Right forelimb (tissue), 1 donor: ENCODE data around the gene CCNQ.

ENCODE experiments used
- DNase-seq: peaks from one replicate; pipeline ENCODE4 v3.0.0-alpha.2; 2018

The CCNQ gene

DNA sequence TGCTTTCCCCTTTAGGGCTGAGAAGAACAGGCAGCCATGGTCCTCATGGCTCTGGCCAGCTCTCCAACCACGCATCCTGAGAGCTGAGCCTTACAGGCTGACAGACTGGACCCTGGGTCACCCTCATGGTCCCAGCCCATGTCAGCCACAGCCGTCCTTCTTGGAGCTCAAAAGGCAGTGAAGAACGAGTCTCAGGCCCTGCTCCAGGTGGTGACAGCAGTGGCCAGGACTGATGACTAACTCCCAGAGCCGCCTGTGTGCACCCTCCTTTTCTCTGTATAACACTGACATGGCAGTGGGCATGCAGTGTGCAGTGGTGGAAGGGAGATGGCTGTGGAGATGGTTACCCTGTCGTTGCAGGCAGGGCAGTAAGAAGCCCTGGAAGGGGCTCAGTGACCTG is 37.8 kb upstream of the CCNQ start:
- DNase-seq: no peak

DNA sequence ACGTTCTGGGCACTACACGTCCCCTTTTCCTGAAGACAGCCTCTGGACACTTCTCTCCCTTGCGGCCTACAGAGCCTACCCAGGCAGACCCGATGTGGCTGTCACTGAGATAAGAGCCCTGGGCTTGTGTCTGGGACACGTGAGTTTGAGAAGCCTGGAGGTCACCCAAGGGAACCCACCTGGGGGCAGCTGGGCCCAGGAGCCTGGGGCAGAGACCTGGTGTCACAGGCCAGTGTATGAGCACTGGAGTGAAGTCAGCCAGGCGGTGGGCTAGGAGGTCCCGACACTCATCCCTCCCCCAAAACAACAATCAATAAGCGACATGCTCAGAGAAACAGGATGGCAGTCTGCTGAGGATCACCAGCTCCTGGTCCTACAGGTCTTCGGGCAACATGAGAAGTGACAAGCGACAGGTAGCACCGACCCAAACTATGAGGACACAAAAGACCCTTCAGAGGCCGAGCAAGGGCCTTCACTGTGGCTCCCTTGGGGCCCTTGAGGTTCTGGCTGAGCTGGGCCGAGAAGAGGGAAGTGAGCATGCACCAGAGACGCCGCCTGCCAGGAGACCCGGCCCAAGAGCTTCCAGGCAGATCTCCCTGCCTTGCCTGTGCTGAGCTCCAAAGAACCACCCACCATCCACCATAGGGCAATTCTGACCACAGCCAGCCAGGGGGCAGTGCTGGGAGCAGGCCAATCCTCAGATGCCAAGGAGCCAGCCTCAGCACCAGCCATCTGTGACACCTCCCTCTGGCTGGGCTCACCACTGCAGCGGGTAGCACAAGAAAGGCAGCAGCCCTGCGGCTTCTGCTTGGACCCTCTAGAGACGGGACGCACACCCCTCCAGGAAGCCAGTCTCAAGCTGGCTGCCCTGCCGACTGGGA is 37.1 kb upstream of the CCNQ start:
- no peak for DNase-seq

GRCh38 chrX:153635388-153635787 is 36.4 kb upstream of the CCNQ start:
- no peak for DNase-seq

GRCh38 chrX:153634832-153635231 is 35.9 kb upstream of the CCNQ start:
- no peak for DNase-seq

- DNase-seq: no peak
Measured at GRCh38 chrX:153634236-153634635, 35.3 kb upstream of the CCNQ start.

DNA sequence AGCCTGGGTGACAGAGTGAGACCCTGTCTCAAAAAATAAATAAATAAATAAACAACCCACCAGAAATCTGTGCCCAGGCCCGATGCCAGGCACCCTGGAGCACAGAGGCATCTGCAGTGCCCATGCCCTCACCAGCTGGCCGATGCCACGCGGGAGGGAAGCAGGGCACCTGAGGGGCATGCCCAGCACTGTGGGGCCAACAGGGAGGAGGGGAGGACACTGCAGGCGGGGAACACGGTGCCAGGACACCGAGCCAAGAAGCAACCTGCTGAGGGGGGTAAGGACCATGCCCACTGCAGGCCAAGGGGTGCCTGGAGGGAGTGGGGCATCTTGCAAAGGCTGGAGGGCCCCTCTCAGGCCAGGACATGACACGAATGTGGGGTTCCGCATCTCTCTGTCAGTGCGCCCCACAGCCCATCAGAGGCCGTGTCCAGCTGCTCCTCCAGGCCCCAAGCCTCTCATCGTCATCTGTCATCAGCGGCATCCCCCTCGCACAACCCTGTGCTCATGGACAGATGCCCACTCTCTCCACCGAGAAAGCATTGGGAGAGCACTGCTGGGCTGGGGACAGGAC is 34.8 kb upstream of the CCNQ start:
- no peak for DNase-seq

DNA sequence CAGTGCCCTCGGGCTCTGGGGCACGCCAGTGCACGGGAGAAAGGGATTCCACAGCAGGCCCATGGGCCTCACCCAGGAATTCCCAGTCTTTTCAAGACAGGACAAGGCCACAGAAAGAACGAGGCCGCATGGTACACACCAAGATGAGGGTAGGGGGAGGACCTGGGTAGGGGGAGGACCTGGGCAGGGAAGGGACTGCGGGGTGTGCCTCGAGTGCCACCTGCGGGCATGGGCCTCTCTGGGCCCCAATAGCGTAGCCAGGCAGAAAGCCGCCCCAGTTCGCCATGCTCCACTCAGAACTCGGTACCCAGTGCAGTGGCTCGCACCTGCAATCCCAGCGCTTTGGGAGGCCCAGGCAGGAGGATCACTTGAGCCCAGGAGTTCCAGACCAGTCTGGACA is 34.1 kb upstream of the CCNQ start:
- no peak for DNase-seq

DNA sequence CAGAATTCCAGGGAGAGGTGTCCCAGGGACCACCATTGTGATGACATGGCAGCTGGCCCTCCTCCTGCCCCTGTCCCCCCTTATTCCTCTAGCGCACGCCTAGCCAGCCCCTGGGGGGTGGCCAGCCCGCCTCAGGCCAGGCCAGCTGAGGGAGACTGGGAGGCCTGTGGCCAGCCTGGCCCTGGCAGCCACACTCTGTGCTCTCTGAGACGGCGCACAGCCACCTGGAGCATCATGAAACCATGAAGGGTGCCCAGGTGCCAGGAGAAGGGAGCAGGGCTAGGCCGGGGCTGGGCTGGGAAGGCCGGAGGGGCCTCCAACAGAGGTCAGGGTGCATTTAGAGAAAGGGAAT is 33.6 kb upstream of the CCNQ start:
- no peak for DNase-seq

DNA sequence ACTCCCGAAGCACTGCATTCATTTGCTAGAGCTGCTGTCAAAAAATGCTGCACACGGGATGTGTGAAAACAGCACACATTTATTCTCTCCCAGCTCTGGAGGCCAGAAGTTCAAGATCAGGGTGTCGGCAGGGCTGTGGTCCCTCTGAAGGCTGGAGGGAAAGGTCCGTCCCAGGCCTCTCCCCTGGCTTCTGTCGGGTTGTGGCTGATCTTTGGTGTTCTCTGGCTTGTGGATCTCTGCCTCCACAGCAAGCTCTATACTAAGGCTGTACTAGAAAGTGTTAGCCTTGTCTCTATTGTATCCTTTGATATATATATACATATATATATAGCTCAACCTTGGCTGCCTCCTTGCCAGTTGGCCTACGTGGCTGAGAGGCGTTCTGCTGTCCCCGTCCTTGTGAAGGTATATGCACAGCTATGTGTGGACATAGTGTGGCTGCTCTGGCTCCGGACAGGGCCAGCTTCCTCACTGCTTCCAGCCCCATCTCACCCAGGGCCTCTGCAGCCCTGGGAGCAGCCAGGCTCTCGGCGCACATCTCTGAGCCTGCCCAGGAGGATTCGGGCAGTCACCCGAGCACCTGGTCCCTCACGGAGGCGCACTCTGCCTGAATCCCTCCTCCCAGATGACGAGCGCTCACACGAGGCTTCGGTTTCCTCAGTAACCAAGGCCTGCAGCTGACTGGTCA is 33.1 kb upstream of the CCNQ start:
- DNase-seq: no peak

GRCh38 chrX:153631346-153631745 is 32.4 kb upstream of the CCNQ start:
- no peak for DNase-seq

GRCh38 chrX:153628665-153629064 is 29.7 kb upstream of the CCNQ start:
- no peak for DNase-seq

DNA sequence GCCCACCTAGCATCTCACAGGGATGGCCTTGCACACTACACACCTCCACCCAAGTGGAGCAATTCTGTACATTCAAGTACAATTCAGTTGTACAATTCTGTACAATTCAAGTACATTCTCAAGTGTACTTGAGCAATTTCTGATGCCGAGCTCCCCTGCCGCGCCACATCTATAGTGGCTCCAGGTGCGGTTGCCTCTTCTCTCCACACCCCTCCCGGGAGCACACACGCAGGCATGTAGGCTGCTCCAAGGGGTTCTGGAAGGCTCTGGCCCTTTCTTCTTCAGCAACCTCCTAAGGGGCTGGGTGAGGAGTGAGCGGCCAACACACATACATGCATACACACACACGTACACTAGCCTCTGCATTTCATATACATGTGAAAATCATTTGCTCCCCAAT is 29.2 kb upstream of the CCNQ start:
- DNase-seq: no peak

DNA sequence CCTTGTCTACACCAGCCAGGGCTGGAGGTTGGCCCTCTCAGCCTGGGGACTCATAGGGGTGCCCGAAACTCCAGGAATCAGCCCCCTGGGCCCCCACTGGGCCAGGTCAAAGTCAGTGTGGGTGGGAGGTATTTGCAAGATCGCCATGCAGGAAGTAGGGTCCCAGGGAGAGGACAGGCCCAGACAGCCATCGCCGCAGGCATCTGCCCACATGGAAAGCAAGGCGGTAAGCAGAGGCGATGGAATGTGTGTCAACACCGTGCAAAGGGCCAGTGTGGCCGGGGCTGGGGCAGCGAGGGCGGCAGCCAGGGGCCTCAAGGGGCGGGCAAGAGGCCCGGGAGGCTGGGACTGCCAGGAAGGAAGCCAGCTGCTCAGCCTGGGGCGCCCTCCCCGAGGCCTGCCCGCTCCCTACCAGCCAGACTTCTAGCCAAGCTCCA is 28.8 kb upstream of the CCNQ start:
- DNase-seq: no peak

DNA sequence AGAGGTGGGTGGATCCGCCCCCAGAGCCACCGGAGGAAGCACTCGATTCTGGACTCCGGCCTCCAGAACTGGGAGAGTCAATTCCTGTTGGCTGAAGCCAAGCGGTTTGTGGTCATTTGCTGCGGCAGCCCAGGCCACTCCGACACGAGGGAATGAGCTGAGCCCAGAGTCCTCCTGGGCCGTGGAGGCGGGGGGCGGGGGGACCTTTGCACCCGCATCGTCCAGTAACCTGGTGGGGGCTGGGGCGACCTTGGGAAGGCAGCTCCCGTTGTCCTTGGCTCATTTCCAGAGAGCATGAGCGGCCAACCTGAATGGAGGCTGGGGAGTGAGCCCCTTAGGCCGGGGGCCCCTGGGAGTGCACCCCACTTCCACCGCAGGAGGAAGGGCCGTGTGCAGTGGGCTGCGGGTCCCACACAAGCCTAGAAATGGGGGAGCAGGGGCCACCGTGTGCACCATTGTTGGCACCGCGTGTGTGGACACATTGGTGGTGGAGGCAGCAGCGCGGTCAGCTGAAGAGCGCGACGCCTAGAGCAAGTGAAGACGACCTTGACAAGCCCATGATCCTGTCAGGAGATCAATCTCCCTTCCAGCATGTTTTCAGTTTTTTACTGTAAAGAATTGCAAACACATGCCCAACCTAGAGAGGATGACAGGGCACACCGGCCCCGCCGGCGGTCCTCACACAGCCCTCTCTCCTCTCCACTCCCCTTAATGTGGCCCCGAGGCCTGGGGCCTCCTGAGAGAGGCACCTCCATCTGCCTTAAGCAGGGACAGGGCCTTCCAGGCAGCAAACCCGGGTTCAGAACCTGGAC is 28.1 kb upstream of the CCNQ start:
- no peak for DNase-seq

DNA sequence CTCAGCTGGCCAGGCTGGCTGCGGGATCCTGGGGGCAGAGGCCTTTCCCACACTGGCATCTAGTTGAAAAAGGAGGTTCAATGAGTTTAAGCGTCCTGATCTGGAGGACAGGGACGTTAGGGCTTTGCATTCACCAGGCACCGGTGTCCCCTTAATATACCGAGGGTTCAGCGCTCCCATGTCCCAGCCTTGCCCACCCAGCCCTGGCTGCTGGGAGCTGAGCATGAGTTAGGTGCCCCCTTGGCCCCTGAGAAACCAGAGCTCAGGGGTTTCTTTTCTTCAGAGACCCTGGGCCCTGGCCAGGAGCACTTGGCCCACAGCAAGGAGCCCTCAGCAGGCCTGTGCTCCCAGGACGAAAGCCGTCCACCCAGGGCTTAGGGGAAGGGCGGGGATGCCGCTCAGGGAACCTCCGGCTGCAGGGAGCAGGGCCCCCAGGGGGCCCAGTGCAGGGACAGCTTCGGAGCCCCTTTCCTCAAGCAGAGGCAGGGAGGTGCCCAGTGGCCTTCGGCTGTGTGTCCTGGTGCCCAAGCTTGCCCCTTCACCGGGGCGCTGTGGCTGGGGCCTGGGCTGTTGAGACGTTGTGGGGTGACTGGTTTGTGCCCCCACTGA is 27.2 kb upstream of the CCNQ start:
- no peak for DNase-seq

DNA sequence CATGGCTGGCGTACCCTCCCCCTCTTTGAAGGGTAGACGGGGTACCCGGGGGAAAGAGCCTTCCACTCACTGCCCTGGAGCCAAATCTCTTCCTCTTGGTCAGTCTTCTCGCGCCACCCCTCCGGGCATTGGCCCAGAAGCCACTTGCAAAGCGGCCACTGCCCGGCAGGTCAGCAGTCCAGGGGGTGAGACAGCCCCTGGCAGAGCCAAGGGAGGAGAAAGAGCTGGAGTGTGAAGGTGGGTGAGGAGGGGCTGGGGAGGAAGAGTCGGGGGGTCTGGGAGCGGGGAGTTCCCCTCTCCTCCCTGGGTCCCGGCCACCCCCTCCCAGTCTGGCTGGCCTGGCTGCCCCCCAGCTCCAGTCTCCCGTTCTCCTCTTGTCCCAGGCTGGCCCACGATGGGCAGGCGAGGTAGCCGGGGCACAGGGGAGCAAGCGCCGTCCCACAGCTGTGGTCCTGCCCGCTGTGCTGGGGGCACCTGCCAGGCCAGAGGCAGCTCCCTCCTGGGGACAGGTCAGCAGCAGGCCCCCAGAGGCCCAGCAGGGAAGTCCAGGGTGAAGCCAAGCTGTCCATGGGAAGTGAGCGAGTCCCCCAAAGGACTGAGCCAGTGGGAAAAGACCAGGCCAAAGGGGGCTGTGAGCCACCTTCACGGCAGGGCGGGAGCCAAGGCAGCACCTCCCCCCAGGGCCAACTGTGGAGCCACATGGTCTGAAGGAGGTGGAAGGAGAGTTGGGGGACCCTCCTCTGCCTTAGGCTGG is 26.5 kb upstream of the CCNQ start:
- DNase-seq: no peak

DNA sequence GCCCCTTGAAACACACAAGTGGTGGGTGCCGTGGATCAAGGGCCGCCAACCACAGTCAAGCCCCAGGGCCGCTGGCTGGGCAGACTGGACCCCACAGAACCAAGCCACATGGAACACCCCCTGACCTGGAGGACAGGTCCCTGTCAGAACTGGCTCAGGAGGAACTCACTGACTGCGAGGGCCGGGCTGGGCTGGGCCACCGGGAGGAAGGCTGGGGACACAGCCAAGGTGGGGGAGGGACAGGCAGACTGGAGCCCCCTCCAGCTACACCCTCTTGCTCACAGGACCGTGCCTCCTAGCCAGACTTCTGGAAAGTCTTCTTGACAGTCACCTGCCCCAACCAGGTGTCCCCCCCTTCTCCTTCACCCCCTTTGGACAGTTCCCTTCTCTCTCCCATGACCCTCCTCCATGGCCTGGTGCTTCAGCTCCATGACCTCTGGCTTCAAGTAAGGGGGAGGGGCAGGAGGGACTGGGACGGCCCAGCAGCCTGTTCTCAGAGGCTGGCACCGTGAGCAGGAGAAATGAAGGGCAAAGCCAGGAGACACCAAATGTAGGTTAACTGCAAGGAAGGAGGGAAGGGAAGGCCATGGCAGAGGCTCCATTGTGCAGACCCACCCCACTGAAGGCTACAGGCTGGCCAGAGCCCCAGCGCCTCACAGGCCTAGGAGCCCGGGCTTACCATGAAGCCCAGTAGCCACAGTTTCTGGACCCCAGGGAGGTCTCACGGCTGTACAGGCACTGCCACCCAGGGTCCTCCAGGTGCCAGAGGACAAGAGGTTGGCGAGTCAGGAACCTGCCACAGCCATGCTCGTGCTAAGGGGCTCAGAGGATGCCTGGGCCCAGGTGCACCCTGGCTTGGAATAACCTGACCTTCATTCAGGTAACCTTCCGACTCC is 25.5 kb upstream of the CCNQ start:
- DNase-seq: no peak

DNA sequence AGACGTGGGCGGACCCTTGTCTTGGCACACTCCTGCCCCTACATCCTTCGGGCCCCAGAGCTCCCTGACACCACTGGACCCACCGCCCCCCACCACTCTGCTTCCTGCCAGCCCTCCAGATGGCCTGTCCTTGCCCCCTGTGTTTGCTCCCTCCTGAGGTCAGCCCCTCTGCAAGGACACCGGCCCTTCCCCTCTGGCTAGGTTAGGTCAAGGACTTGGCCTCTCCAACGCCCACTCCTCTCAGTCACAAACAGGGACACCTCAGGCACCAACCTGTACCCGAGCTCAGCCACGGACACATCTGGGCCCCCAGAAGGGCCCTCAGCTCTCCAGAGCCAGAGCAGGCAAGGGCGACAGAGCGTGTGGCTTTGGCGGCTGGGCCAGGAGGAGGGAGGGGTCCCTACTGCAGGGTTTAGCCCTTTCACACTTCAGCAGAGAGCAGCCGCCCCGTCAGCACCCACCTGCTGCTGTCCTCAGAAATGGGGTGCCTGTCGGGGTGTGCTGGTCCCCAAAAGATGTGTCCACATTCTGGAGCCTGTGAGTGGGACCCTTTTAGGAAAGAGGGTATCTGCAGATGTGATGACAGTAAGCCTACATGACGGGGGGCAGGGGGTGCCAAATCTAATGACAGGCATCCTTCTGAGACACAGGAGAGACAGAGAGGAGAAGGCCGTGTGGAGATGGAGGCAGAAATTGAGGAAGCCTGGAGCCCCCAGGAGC is 24.5 kb upstream of the CCNQ start:
- no peak for DNase-seq

- DNase-seq: no peak
Measured at GRCh38 chrX:153622661-153623309, 23.8 kb upstream of the CCNQ start.
